ELF-1 (cell line): ENCODE measurements around the gene CAVIN1.
"Not testable (repeated sequence)": the region's sequence is repeated elsewhere in the genome, so short reads cannot be mapped to it uniquely, and the experiment has no call there.

Experiments used
- DNase-seq: peaks from one replicate; pipeline ENCODE4 v3.0.0-alpha.2; 2016; ENCODE audit warnings: low read depth, low spot score

The CAVIN1 gene

DNA sequence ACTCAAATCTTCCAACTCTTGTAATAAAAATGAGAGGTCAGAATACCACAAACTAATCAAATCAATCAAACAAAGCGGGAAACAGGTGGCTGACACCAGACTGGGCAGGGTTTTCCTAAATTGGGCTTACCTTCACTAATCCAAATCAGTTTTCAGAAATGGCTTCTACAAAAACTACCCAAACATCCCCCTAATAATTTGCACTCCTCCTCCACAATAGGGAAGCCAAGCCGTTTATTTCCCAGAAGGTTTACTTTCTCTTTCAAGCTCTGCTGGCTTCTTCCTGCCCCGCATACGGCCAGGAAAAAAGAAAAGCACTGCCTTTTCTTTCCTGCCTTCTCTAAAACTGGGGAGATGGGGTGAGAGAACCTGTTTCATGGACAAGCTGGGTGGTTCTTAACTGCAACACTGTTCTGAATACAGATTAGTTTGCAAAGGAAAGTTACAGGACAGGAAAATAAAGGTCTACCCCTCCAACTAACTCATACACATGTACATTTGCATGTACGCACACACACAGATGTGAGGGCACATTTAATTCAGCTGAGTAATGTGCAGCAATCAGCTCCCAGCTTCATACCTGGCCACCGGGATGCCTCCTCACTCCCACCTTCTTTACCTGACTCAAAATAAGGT lies 44.0 kb downstream of the CAVIN1 start:
- no peak for DNase-seq

DNA sequence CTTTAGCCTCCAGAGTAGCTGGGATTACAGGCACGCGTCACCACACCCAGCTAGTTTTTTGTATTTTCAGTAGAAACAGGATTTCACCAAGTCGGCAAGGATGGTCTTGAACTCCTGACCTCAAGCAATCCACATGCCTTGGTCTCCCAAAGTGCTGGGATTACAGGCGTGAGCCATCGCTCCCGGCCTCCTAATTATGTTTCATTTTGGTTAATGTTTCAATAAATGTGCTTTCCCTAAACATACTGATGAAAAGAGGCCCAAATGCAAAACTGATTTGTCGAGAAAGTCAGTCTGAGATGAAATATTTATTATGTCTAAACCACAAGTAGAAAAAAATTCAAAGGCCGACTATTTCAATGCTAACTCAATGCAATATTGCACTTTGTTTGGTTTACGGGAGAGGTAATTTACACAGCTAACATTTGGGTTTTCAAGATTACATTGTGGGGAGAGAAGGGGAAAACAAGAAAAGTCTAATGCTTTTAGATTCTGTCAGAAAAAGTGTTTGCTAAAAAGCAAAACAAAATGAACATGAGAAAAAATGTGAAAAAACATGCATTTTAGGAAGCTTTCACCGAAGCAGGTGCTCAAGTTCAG lies 44.6 kb downstream of the CAVIN1 start:
- no peak for DNase-seq

DNA sequence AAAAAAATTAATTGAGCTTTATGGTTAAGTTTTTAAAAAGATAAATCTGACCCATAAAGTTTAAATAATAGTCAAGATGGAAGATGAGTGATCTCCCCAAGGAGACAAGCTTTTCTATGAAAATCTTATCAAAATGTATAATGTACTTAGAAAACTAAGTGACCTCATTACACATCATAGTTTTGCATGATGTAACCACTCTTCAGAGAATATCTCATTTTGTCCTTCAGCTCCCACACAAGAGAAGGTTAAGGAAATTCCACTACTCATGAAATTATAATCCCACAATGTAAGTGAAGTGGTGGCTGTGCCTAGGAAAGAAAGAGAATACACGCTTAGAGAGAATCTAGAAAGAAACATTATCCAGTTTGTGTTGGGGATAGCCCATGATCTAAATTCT lies 49.2 kb downstream of the CAVIN1 start:
- DNase-seq = no peak

DNA sequence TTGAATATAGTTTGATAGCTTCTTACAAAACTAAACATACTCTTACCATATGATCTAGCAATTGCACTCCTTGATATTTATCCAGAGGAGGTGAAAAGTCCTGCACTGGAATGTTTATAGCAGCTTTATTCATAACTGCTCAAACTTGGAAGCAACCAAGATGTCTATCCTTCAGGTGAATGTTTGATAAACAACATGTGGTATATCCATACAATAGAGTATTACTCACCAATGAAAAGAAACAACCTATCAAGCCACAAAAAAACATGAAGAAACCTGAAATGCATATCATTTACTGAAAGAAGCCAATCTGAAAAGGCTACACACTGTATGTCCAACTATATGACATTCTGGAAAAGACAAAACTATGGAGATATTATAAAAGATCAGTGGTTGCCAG lies 50.9 kb downstream of the CAVIN1 start:
- DNase-seq = no peak

DNA sequence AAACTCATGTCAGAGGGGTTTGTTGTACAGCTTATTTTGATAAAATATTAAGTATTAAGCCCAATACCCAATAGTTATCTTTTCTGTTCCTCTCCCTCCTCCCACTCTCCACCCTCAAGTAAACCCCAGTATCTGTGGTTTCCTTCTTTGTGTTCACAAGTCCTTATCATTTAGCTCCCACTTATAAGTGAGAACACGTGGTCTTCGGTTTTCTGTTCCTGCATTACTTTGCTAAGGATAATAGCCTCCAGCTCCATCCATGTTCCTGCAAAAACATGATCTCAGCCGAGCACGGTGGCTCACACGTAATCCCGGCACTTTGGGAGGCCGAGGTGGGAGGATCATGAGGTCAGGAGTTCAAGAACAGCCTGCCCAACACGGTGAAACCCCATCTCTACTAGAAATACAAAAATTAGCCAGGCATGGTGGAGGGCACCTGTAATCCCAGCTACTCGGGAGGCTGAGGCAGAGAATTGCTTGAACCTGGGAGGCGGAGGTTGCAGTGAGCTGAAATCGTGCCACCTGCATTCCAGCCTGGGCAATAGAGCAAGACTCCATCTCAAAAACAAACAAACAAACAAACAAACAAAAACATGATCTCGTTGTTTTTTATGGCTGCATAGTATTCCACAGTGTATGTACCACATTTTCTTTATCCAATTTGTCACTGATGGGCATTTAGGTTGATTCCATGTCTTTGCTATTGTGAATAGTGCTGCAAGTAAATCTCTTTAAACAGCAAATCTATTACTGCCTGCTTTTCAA lies 54.1 kb downstream of the CAVIN1 start:
- not testable (repeated sequence) for DNase-seq

DNA sequence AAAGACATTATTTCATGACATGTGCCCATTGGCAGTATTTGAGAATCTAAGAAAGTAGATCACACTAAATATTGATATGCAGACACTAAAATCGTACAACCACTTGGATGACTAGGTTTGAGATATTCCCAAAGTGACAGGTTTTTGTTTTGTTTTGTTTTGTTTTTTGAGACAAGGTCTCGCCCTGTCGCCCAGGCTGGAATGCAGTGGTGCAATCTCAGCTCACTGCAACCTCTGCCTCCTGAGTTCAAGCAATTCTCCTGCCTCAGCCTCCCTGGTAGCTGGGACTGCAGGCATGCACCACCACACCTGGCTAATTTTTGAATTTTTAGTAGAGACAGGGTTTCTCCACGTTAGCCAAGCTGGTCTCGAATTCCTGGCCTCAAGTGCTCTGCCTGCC lies 54.7 kb downstream of the CAVIN1 start:
- DNase-seq = not testable (repeated sequence)

DNA sequence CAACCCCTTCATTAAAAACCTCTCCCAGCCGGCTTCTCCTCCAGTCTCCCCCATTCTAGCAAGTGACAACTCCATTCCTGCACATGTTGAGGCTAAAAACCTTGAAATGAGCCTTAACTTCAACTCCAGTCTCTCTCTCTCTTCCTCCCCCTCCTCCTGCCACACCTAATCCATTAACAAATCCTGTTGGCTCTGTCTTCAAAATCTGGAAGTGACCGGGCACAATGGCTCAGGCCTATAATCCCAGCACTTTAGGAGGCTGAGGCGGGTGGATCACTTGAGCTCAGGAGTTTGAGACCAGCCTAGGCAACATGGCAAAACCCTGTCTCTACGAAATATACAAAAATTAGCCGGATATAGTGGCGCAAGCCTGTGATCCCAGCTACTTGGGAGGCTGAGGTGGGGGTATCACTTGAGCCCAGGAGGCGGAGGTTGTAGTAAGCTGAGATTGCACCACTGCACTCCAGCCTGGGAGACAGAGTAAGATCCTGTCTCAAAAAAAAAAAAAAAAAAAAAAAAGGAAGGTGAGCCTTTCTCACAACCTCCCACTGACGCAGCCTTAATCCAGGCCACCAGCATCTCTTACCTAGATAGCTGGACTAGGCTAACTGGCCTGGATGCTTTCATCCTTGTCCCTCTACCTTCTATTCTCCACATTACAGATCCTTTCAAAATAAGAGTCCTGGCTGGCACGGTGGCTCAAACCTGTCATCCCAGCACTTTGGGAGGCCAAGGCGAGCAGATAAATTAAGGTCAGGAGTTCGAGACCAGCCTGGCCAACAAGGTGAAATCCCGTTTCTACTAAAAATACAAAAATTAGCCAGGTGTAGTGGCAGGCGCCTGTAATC lies 56.7 kb downstream of the CAVIN1 start:
- DNase-seq = peak; percentile 55

DNA sequence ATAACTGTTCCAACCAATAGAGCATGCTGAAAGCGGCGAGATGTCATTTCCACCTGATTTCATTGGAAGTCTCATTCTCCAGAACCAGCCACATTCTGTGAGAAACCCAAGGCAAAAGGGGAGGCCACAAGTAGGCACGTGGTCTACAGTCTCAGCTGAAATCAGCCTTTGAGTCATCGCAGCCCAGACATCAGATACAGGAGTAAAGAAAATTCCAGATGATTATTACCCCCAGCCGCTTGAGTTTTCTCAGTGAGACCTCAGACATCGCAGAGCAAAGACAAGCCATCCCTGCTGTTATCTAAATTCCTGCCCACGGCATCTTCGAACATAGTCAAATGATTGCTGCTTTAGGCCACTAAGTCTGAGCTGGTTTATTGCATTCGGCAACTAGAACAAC lies 57.9 kb downstream of the CAVIN1 start:
- no peak for DNase-seq

DNA sequence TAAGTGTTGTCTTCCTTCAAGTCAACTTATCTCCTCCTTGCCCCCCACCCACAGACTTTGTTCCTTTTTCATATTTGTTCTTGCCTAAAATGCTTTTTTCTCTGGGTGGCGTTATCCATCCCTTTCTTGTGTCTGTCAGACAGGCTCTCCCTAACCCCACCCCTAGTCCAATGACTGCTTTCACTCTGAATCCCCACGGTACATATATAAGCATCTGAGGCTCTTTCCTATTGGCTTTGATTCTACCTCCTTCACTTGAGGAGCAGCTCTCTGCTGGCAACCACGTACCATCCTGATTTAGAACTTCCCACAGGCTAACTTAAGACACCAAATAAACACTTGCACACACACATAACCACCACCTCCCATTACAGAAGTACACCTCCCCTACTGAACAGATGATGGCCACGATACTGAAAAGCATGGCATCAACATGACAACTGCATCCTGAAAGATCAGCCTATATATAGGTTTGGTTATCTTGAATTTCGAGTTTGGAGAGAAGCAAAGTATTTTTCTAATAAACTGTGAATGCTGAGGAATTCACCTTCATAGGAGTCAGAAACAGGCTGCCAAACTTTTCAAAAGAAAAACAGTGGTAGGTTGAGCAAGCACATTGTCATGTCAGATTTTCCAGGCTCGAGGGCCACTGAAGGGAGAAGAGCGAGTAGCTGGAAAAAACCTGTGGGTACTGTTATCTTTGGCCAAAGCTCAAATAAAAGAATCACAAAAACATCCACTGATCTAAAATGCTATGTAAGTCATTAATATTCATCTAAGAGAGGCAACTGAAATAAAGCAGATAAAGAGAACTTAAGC lies 59.1 kb downstream of the CAVIN1 start:
- no peak for DNase-seq

DNA sequence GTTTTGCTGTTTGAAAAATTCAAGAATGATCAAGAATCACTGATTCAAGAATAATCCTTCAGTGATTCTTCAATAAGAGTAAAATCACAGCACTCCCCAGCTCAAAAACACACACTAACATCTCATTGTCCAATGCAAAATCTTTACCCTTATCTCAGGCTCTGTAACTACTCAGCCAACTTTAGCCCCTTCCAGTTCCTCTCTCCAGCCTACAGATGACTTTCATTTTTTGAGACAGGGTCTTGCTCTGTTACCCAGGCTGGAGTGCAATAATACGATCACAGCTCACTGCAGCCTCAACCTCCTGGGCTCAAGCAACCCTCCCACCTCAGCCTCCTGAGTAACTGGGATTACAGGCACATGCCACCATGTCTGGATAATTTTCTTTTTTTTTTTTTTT lies 59.8 kb downstream of the CAVIN1 start:
- no peak for DNase-seq

DNA sequence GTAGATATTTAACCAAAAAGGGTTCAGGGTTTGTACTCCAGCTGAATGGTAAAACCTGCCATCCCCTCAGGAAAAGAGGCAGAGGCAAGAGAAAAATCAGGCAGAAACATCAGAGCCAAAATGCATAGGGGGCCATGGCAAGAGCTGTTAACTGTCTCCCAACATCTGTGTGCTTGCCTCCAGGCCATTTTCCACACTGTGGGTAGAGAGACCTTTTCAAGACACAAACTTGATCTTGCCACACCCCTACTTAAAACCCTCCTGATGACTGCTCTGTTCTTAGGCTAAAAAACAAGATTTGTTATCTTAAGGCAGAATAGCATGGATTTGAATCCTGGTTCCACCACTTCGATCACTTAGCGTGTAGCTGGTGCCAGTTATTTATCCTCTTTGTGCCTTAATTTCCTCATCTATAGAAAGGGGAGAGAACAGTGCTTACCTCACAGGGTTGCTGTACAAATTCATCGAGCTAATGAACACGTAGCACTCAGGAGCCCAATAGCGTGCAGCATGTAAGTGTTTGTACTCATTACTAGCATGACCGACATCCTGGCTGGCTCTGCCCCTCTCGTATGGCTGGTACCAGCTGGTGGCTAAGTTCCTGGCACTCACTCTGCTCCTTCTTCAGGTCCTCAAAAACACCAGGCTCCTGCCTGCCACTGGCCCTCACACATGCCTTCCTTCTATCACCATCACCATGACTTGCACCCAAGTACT lies 60.7 kb downstream of the CAVIN1 start:
- DNase-seq = no peak

DNA sequence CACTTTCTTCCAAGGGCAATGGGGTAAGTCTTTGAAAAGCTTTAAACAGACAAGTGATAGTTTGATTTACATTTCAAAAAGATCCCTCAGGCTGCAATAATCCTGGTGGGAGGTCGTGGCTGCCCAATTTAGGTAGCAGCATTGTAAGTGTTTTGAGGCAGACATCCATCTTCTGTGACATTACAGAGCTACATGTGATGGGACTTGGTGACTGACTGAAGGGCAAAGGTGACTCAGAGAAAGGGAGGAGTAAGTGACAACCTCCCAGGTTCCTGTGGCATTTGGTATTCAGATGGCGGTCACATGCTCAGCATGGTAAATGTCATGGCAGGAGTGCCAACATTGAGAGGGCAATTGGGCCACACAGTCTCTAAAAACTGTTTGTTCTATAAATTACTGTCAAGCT lies 61.3 kb downstream of the CAVIN1 start:
- DNase-seq = peak; percentile 82

DNA sequence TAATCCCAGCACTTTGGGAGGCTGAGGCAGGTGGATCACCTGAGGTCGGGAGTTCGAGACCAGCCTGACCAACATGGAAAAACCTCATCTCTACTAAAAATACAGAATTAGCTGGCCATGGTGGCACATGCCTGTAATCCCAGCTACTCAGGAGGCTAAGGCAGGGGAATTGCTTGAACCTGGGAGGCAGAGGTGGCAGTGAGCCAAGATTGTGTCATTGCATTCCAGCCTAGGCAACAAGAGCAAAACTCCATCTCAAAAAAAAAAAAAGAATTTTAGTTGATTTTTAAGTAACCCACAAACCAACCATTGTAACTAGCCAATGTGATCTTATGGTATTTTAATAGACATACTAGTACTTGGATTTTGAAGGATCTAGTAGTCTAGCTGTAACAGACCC lies 62.7 kb downstream of the CAVIN1 start:
- not testable (repeated sequence) for DNase-seq

DNA sequence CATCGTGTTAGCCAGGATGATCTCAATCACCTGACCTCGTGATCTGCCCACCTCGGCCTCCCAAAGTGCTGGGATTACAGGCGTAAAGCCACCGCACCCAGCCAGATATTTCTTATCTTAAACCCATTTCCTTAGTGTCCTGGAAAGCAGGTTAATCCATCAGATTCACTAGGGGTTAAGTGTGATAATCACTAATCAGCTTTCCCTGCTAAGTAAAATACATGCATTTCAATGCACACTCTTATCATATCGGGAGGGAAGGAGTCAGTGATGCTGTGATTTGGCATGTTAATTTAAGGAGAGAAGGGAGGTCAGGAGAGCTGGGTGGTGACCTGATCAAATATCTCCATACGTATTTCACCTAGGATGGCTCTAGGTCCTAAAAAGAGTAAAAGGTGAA lies 63.9 kb downstream of the CAVIN1 start:
- DNase-seq = no peak

DNA sequence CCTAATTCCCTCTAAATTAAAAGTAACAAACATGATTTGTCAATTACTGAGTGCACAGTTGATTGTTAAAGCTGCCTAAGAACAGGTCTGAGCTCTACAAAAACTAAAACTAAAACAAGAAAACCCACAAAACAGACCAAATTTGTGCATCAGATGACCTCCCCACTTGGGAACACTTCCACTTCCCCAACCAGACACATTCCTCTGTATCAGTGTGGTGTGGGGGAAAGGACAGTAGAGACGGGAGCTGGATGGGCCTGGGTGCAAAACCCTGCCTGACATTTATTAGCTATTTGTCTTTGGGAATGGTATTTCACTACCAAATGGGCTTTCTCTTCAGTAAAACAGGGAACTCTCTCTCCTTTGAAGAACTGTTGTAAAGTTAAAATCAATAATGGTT lies 64.6 kb downstream of the CAVIN1 start:
- no peak for DNase-seq

DNA sequence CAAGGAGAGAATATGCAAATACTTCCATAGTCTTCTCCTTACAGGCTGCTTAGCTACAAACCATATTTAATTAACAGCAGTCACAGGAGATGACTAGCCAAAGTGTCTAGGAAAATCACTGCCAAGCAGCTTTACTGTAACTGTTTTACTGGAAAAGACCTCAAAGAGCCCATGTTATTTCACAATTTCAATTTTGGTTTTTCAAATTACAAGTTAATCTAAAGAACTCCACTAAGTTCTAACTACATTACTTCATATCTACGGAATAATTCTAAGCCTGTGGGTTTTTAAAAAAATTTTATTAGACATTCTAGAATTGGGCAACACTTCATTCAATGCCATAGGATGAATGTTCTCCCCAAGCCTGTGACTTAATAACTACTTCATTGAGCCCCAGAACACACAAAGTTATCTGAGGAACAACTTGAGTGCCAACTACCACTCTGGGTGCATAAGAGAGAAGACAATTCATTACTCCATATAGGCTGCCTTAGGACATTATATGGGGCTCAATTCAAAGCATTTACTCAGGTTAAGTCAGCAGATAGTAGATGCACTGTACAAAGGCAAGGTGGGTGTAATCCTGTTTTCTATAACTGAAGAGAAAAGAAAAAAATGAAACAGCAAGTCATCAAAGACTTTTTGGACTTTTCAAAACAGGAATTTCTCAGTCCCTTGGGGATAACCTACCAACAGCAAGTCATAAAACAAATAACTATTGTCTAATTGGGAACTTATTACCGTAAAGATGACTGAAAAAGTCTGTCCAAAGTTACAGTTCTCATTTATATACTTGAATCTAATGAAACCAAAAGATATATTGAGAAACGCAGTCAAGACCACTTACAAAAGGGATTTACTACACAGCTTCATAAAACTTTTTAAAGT lies 67.9 kb downstream of the CAVIN1 start:
- DNase-seq = no peak
